HG02623 (cell line): ENCODE data around the gene ZNF428.

Experiments
- ATAC-seq: cut with Tn5 transposase; IDR thresholded peaks from one replicate; pipeline ENCODE4 v1.9.1; 2021; ENCODE audit warnings: moderate library complexity; ENCODE audit not compliant: unreplicated experiment

ZNF428 gene

DNA sequence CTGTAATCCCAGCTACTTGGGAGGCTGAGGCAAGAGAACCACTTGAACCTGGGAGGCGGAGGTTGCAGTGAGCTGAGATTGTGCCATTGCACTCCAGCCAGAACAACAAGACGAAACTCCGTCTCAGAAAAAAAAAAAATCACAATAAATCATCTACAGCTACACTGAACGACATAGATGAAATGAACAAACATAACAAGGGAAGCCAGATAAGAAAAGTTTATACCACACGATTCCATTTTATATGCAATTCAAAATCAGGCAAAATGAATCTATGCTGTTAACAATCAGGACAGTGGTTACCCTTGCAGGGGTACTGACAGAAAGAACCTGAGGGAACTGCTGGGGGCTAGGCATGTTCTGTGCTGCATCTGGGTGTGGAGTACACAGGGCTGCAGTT, 49.8 kb downstream of the ZNF428 start:
- ATAC-seq, result no peak

DNA sequence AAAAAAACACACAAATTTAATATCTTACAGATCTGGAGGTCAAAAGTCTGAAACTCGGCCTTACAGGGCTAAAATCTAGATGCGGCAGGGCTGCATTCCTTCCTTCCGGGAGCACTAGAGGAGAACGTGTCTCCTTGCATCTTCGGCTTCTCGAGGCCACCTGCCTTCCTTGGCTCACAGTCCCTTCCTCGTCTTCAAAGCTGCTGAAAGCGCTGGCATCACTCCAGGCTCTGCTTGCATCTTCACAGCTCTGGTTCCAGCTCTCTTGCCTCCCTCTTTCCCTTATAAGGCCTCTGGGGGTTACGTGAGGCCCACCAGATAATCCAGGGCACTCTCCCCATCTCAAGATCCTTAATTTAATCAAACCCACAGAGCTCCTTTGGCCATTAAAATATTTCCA, 54.6 kb downstream of the ZNF428 start:
- ATAC-seq, result no peak

DNA sequence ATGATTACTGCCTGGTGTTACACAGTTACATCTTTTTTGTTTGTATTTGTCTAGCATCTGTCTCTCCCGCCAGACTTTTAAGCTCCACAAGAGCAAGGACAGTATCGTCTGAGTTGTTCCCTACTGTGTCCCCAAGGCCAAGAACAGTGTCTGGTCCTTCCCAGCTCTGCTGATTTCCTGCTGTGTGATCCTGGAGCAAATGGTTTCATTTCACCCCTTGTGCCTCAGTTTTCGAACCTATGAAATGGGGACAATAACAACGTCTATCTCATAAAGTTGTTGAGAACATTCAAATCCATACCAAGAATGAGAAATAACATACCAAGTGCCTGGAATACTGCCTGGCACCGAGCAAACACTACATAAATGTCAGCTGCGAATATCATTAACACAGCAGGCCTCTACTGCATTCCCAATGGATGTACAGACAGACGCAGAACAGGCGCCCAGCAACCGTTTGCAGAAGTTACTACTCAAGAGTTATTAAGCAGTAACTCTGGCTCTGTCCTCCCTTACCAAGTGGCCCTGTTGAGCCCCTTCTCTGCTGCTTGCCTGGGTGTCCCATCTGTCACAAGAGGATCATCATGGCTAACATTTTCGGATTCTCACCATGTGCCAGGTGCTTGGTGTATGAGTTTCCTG, 55.5 kb downstream of the ZNF428 start:
- ATAC-seq, result no peak

DNA sequence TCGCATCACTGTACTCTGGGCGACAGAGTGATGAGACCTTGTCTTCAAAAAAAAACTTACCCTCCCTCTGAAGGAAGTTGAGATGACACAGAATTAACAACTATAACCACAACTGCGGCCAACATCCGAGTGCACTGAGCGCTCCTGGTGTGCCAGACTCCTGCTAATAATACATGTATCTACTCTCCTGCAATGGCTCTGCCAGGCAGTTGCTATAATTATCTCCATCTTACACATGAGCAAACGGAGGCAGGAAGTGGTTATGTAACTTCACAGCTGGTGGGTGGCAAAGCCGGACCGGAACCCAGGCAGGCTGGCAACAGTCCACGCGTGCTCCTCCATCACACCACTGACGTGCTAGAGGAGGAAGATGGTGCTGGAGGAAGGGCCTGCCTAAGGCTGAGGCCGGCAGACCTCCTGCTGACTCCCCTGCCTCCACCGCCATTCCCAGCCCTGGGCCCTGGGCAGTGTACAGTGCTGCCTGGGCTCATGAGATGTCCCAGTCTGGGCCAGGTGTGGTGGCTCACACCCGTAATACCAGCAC, 56.7 kb downstream of the ZNF428 start:
- ATAC-seq, result no peak

DNA sequence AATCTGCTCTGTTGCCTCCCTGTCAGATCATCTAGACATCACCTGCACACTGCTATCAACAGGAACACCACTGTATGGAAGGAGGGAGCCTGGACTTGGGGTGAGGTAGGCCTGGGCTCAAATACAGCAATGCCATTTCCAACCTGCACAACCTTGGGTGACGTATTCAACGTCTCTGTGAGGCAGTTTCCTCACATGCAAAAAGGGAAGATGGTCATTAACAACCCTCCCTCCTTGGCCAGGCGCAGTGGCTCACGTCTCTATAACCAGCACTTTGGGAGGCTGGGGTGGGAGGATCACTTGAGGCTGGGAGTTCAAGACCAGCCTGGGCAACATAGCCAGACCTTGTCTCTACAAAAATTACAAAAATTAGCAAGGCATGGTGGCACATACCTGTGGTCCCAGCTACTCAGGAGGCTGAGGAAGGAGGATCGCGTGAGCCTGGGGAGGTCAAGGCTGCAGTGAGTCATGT, 57.2 kb downstream of the ZNF428 start:
- no peak for ATAC-seq

DNA sequence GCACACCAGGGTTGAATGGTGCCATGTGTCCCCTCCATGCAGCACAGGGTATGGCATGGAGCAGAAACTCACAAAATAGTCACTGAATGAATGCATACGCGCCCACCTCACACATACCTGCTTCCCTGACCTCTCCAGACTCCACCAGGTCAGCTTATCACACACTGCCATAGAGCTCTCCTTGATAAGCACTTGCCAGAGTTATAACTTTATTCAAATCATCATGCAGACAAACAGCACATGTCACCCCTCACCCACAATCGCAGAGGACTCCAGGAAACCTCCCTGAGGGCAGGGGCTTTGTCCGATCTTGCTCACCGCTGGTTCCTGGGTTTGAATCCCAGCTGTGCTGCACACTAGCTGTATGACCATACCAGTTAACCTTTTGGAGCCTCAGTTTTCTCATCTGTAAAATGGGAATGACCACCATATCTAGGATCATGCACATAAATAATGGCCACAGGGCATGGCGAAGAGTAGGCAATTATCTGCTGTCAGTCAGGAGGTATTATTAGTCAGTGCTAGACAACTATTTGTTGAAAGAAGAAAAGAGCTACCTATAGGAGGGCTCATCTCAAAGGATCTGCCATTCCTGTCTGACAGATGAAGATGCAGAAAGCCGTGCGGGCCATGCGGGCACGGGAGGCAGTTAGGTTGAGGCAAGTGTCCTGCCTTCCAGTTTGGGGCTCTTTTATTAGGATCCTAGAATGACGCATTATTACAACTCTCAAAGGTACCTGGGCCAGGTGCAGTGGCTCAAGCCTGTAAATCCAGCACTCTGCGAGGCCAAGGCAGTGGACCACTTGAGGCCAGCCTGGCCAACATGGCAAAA, 58.1 kb downstream of the ZNF428 start:
- no peak for ATAC-seq

DNA sequence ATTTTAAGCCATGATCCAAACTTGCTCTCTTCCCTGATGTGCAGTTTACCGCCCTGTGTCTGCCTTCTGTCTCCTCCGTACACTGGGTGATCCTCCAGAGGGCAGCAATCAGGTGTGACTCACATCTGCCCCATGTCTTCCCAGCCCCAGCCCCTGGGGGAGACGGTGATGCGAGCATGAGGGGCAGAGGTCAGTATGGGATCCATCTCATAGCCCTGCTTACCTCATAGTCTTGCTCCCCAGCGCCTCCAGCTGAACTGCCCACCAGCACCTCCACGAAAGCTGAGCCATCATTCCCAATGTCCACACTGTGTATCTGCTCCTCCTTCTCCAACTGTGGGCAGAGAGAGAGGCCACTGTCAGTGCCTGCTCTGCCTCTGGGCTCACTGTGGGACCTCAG, 58.7 kb downstream of the ZNF428 start:
- ATAC-seq, result no peak
